H1 (cell line): Measurements from ENCODE around the gene NME4. TPM values are rescaled to one million over a fixed set of nuclear protein-coding genes. Genes with fewer than 3 reads are reported as not detected.

Experiments used
- ASH2L ChIP-seq: fragments of 200-600, 300-600 bp; sonication (generic); IDR thresholded peaks from one replicate; pipeline ENCODE4 v1.7.1; 2017; ENCODE audit warnings: low read length
- ATF3 ChIP-seq: IDR thresholded peaks from 2 replicates; pipeline ENCODE4 v1.6.1; 2011; ENCODE audit warnings: low read depth, mild to moderate bottlenecking, low read length; ENCODE audit not compliant: insufficient read depth
- BRCA1 ChIP-seq: IDR thresholded peaks from 2 replicates; pipeline ENCODE4 v1.6.1; 2012; ENCODE audit warnings: low read depth, low read length, improper control_type of control experiment
- CEBPB ChIP-seq: IDR thresholded peaks from 2 replicates; pipeline ENCODE4 v1.6.1; 2012; ENCODE audit warnings: low read depth, low read length
- CTBP2 ChIP-seq: IDR thresholded peaks from 2 replicates; pipeline ENCODE4 v1.7.0; 2011; ENCODE audit warnings: borderline replicate concordance, mild to moderate bottlenecking, moderate library complexity, mixed read lengths, low read length; ENCODE audit not compliant: insufficient read depth, insufficient read length
- GABPA ChIP-seq: IDR thresholded peaks from 2 replicates; pipeline ENCODE4 v1.6.1; 2011; ENCODE audit warnings: mild to moderate bottlenecking, low read length, moderate library complexity, borderline replicate concordance; ENCODE audit not compliant: insufficient read depth
- HDAC6 ChIP-seq: IDR thresholded peaks from one replicate; pipeline ENCODE4 v1.7.1; 2012; ENCODE audit warnings: low read depth, mild to moderate bottlenecking, inconsistent platforms, low read length, moderate library complexity
- KDM1A ChIP-seq: fragments of 200-600, 300-600 bp; sonication (generic); IDR thresholded peaks from 2 replicates; pipeline ENCODE4 v1.7.1; 2016; ENCODE audit warnings: mild to moderate bottlenecking, low read length, borderline replicate concordance
- KDM4A ChIP-seq: IDR thresholded peaks from one replicate; pipeline ENCODE4 v1.7.1; 2012; ENCODE audit warnings: low read depth, mild to moderate bottlenecking, moderate library complexity, low read length, inconsistent platforms; ENCODE audit not compliant: severe bottlenecking
- PHF8 ChIP-seq: fragments of 200-600 bp; sonication (generic); conservative IDR thresholded peaks from 2 replicates; pipeline ENCODE4 v1.7.1; 2012; ENCODE audit warnings: low read depth, mild to moderate bottlenecking, inconsistent platforms, low read length, moderate library complexity
- POLR2AphosphoS5 ChIP-seq: IDR thresholded peaks from 2 replicates; pipeline ENCODE4 v1.6.1; 2011; ENCODE audit warnings: low read depth, low read length
- RAD21 ChIP-seq, 2 experiments: IDR thresholded peaks in 1 of 2; conservative IDR thresholded peaks in 1 of 2; 2 replicates each; pipeline ENCODE4 v1.6.1; 2011; ENCODE audit warnings: low read depth in 2 of 2, low read length in 2 of 2, improper control_type of control experiment in 1 of 2, inconsistent platforms in 1 of 2, mild to moderate bottlenecking in 1 of 2, moderate library complexity in 1 of 2
- SIRT6 ChIP-seq: IDR thresholded peaks from one replicate; pipeline ENCODE4 v1.7.1; 2012; ENCODE audit warnings: low read length, inconsistent platforms
- SP1 ChIP-seq: IDR thresholded peaks from 2 replicates; pipeline ENCODE4 v1.6.1; 2011; ENCODE audit warnings: low read depth, low read length
- SUZ12 ChIP-seq: fragments of 200-600 bp; sonication (generic); IDR thresholded peaks from 2 replicates; pipeline ENCODE4 v1.6.1; 2012; ENCODE audit warnings: mild to moderate bottlenecking, inconsistent platforms, low read length, moderate library complexity, mixed read lengths
- TAF1 ChIP-seq: IDR thresholded peaks from 2 replicates; pipeline ENCODE4 v1.6.1; 2011; ENCODE audit warnings: mild to moderate bottlenecking, low read depth, low read length
- TCF12 ChIP-seq: IDR thresholded peaks from 2 replicates; pipeline ENCODE4 v1.6.1; 2011; ENCODE audit warnings: low read depth, mild to moderate bottlenecking, low read length
- USF2 ChIP-seq: IDR thresholded peaks from 2 replicates; pipeline ENCODE4 v1.6.1; 2011; ENCODE audit warnings: low read length, improper control_type of control experiment
- YY1 ChIP-seq: IDR thresholded peaks from 2 replicates; pipeline ENCODE4 v1.6.1; 2011; ENCODE audit warnings: low read depth, mild to moderate bottlenecking, low read length
- polyA plus RNA-seq, 7 experiments: library from polyadenylated mRNA; depleted of rRNA in 3 of 7; stranded (reverse) in 5 of 7; unstranded in 2 of 7; fragments of >200 nt in 5 of 7; fragments of 200-250 nt in 2 of 7; gene quantifications; 1 replicate in 5 of 7; 2 replicates in 1 of 7; 4 replicates in 1 of 7; pipeline versions ENCODE4 v1.2.1 to v1.2.3, GENCODE V29; 2011 to 2013; ENCODE audit warnings: missing spikeins in 2 of 7, mixed read lengths in 2 of 7
- total RNA-seq: library from RNA; stranded (reverse); fragmentation: NEBNext Ultra II Directional; extraction: Animal tissue kit (Norgen Biotek cat#: 25700); gene quantifications from 2 replicates; pipeline ENCODE4 v1.2.1, GENCODE V29; 2021
- TF ChIP-seq, protein P1 (sequence below): IDR thresholded peaks from 2 replicates; pipeline ENCODE4 v1.6.1; 2012; ENCODE audit warnings: inconsistent platforms

NME4 gene
- total and polyA plus RNA-seq, 2 of the 8 experiments (the other 6 are each of a cell fraction or from before 2014, with no cell fraction given): 408 to 863 TPM

GRCh38 chr16:383326-384051, 13.5 kb upstream of the NME4 start (continued):
- TF ChIP-seq ASH2L (peak; percentile 74), SP1 (no peak), CEBPB (no peak), KDM4A (no peak), KDM1A (peak; percentile 21; the same call in 1 of the 2 replicates), GABPA (no peak), USF2 (no peak), TCF12 (no peak), SUZ12 (no peak; the same call in 1 of the 2 replicates), PHF8 (no peak), ATF3 (no peak), TAF1 (no peak; the same call in 1 of the 2 replicates), SIRT6 (no peak), RAD21 (IDR thresholded peaks at IDR 0.05 in 1 of 2, conservative IDR thresholded peaks at IDR 0.05 in 1 of 2; ENCODE audit: low read depth in 2 of 2, low read length in 2 of 2) (no peak), YY1 (0 out of 2 replicates have a peak, but pooled peaks have one; percentile 50), CTBP2 (no peak), BRCA1 (no peak), POLR2AphosphoS5 (peak; percentile 28; the same call in 1 of the 2 replicates), HDAC6 (no peak)
- TF ChIP-seq, protein P1, sequence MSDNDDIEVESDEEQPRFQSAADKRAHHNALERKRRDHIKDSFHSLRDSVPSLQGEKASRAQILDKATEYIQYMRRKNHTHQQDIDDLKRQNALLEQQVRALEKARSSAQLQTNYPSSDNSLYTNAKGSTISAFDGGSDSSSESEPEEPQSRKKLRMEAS: peak; percentile 54; the same call in 1 of the 2 replicates
